HCT116 (cell line): ENCODE measurements around the gene SOBP. TPM values are rescaled to one million over a fixed set of nuclear protein-coding genes. Genes with fewer than 3 reads are reported as not detected.

Experiments used
- ATAC-seq: fragments of 200-7000 bp; cut with Tn5 transposase; 2 replicates; pipeline ENCODE4 v1.9.1; 2020; ENCODE audit warnings: mild to moderate bottlenecking, moderate library complexity
- BruUV-seq: library from RNA; stranded (reverse); fragments of 400-500 nt; replicated peaks from 2 replicates; lab custom pipeline; 2021; lab: Mats Ljungman, UMichigan
- CTCF ChIA-PET: fragments of 300-600 bp; sonication (Branson Sonifier 250); formaldehyde crosslinking; loops from one replicate; lab custom pipeline; 2021; ENCODE audit warnings: antibody characterized with exemption; lab: Charles Lee
- POLR2A ChIA-PET: fragments of 300-600, 350-600 bp; sonication (Branson Sonifier 250); formaldehyde crosslinking; loops from one replicate; lab custom pipeline; 2021; ENCODE audit warnings: antibody characterized with exemption; lab: Charles Lee
- RAD21 ChIA-PET, 2 experiments: fragments of 300-600 bp; sonication (Branson Sonifier 250); formaldehyde crosslinking; loops; one replicate each; lab custom pipeline; 2023; ENCODE audit warnings: low total read pairs in 2 of 2; ENCODE audit not compliant: uncharacterized antibody in 2 of 2, unreplicated experiment in 2 of 2, low non-redundant PET in 1 of 2; lab: Charles Lee
- DNase-seq: peaks from one replicate; pipeline ENCODE4 v3.0.0-alpha.2; 2010; ENCODE audit warnings: low read depth, low spot score
- H2AFZ ChIP-seq: fragments of 200-600 bp; shearing (Covaris generic), sonication (generic); 2 replicates; pipeline ENCODE4 v1.6.1; 2017; ENCODE audit warnings: low read depth, mixed run types, mixed read lengths, antibody characterized with exemption, low read length; ENCODE audit not compliant: poor library complexity, severe bottlenecking
- H3K27ac ChIP-seq: 2 replicates; pipeline ENCODE4 v1.5.1; 2012; ENCODE audit warnings: low read depth, low read length
- H3K27me3 ChIP-seq: fragments of 200-600 bp; sonication (generic); 2 replicates; pipeline ENCODE4 v1.6.1; 2016; ENCODE audit warnings: mixed run types, low read length, mixed read lengths; ENCODE audit not compliant: insufficient read depth
- H3K36me3 ChIP-seq, 2 experiments: fragments of 200-500 bp in 1 of 2; fragments of 200-600 bp in 1 of 2; sonication (Bioruptor generic) in 1 of 2; sonication (generic) in 1 of 2; 2 replicates each; pipeline versions ENCODE4 v1.5.1 to v1.6.1; 2014 to 2016; ENCODE audit warnings: low read length in 2 of 2, inconsistent platforms in 1 of 2, mixed read lengths in 1 of 2, mixed run types in 1 of 2; ENCODE audit not compliant: insufficient read depth in 2 of 2, control insufficient read depth in 1 of 2
- H3K4me1 ChIP-seq, 2 experiments: fragments of 200-600 bp in 1 of 2; sonication (generic) in 1 of 2; 2 replicates each; pipeline versions ENCODE4 v1.5.1 to v1.6.1; 2012 to 2017; ENCODE audit warnings: low read length in 2 of 2, inconsistent platforms in 1 of 2, mild to moderate bottlenecking in 1 of 2, mixed read lengths in 1 of 2, mixed run types in 1 of 2, moderate library complexity in 1 of 2; ENCODE audit not compliant: insufficient read depth in 2 of 2, control insufficient read depth in 1 of 2
- H3K4me2 ChIP-seq: fragments of 200-600 bp; sonication (generic); 2 replicates; pipeline ENCODE4 v1.6.1; 2017; ENCODE audit warnings: mixed run types, low read length, mixed read lengths
- H3K4me3 ChIP-seq, 2 experiments: fragments of 200-600 bp in 1 of 2; sonication (generic) in 1 of 2; replicated peaks in 1 of 2; 2 replicates each; pipeline ENCODE4 v1.5.1; 2011 to 2016; ENCODE audit warnings: low read length in 2 of 2, control low read depth in 1 of 2, low read depth in 1 of 2, mild to moderate bottlenecking in 1 of 2, mixed read lengths in 1 of 2, mixed run types in 1 of 2
- H3K79me2 ChIP-seq: fragments of 200-600 bp; sonication (generic); 2 replicates; pipeline ENCODE4 v1.6.1; 2017; ENCODE audit warnings: mild to moderate bottlenecking, mixed run types, low read length, moderate library complexity, mixed read lengths; ENCODE audit not compliant: insufficient read depth
- H3K9ac ChIP-seq: fragments of 200-600 bp; sonication (generic); 2 replicates; pipeline ENCODE4 v1.6.1; 2016; ENCODE audit warnings: low read length, mixed read lengths
- H3K9me2 ChIP-seq: fragments of 200-600 bp; sonication (generic), shearing (Covaris generic); 2 replicates; pipeline ENCODE4 v1.6.1; 2017; ENCODE audit warnings: mixed run types, mild to moderate bottlenecking, moderate library complexity; ENCODE audit not compliant: insufficient read depth
- H3K9me3 ChIP-seq, 2 experiments: fragments of 200-500 bp in 1 of 2; fragments of 200-600 bp in 1 of 2; sonication (Bioruptor generic) in 1 of 2; sonication (generic) in 1 of 2; 2 replicates each; pipeline ENCODE4 v1.6.1; 2014 to 2017; ENCODE audit warnings: low read length in 2 of 2, mixed read lengths in 2 of 2, inconsistent platforms in 1 of 2, low read depth in 1 of 2, mild to moderate bottlenecking in 1 of 2, mixed run types in 1 of 2, moderate library complexity in 1 of 2; ENCODE audit not compliant: control insufficient read depth in 1 of 2, insufficient read depth in 1 of 2
- H4K20me1 ChIP-seq: fragments of 200-600 bp; sonication (generic), shearing (Covaris generic); 2 replicates; pipeline ENCODE4 v1.6.1; 2017; ENCODE audit warnings: mixed run types, mild to moderate bottlenecking, moderate library complexity; ENCODE audit not compliant: insufficient read depth
- ATF3 ChIP-seq: IDR thresholded peaks from 2 replicates; pipeline ENCODE4 v1.6.1; 2012
- CBX3 ChIP-seq: IDR thresholded peaks from 2 replicates; pipeline ENCODE4 v1.6.1; 2012; ENCODE audit warnings: low read depth
- CEBPB ChIP-seq: IDR thresholded peaks from 2 replicates; pipeline ENCODE4 v1.6.1; 2012; ENCODE audit warnings: low read depth
- CTCF ChIP-seq, 3 experiments: fragments of 200-600 bp in 1 of 3; sonication (generic) in 1 of 3; IDR thresholded peaks in 2 of 3; conservative IDR thresholded peaks in 1 of 3; 2 replicates each; pipeline ENCODE4 v1.5.1; 2012 to 2017; ENCODE audit warnings: low read depth in 2 of 3, low read length in 2 of 3, antibody characterized with exemption in 1 of 3, borderline replicate concordance in 1 of 3, control low read depth in 1 of 3, mild to moderate bottlenecking in 1 of 3, mixed read lengths in 1 of 3, mixed run types in 1 of 3, moderate library complexity in 1 of 3; ENCODE audit not compliant: insufficient read depth in 1 of 3
- EGR1 ChIP-seq: IDR thresholded peaks from 2 replicates; pipeline ENCODE4 v1.6.1; 2012; ENCODE audit warnings: low read depth
- ELF1 ChIP-seq: IDR thresholded peaks from 2 replicates; pipeline ENCODE4 v1.6.1; 2012; ENCODE audit warnings: low read depth, borderline replicate concordance
- EZH2phosphoT487 ChIP-seq: fragments of 200-600 bp; IDR thresholded peaks from 2 replicates; pipeline ENCODE4 v1.6.1; 2018; ENCODE audit warnings: antibody characterized with exemption, borderline replicate concordance
- FOSL1 ChIP-seq: IDR thresholded peaks from 2 replicates; pipeline ENCODE4 v1.6.1; 2012; ENCODE audit warnings: low read depth
- POLR2A ChIP-seq: IDR thresholded peaks from 2 replicates; pipeline ENCODE4 v1.7.0; 2011; ENCODE audit warnings: borderline replicate concordance; ENCODE audit not compliant: insufficient read depth, insufficient read length; ENCODE audit errors: extremely low read depth
- POLR2AphosphoS5 ChIP-seq: IDR thresholded peaks from 2 replicates; pipeline ENCODE4 v1.6.1; 2011; ENCODE audit warnings: mild to moderate bottlenecking, low read depth, low read length, moderate library complexity
- RAD21 ChIP-seq: IDR thresholded peaks from 2 replicates; pipeline ENCODE4 v1.6.1; 2012; ENCODE audit warnings: low read depth, mild to moderate bottlenecking
- SIN3A ChIP-seq: IDR thresholded peaks from 2 replicates; pipeline ENCODE4 v1.6.1; 2012; ENCODE audit warnings: low read depth
- SP1 ChIP-seq: IDR thresholded peaks from 2 replicates; pipeline ENCODE4 v1.6.1; 2012; ENCODE audit warnings: low read depth
- SRF ChIP-seq: IDR thresholded peaks from 2 replicates; pipeline ENCODE4 v1.6.1; 2012; ENCODE audit warnings: low read depth
- TCF7L2 ChIP-seq: IDR thresholded peaks from 2 replicates; pipeline ENCODE4 v1.7.0; 2011; ENCODE audit warnings: borderline replicate concordance, inconsistent platforms; ENCODE audit not compliant: insufficient read depth, insufficient read length; ENCODE audit errors: extremely low read depth
- YY1 ChIP-seq: IDR thresholded peaks from 2 replicates; pipeline ENCODE4 v1.6.1; 2011; ENCODE audit warnings: low read length, low read depth, moderate library complexity, mild to moderate bottlenecking; ENCODE audit not compliant: insufficient replicate concordance; ENCODE audit errors: extremely low read depth
- ZFX ChIP-seq: fragments of 450-650 bp; IDR thresholded peaks from 2 replicates; pipeline ENCODE4 v1.6.1; 2017
- ZNF274 ChIP-seq: fragments of 200-500 bp; sonication (Bioruptor generic); IDR thresholded peaks from 2 replicates; pipeline ENCODE4 v1.6.1; 2014; ENCODE audit warnings: mild to moderate bottlenecking, low read depth, low read length, inconsistent platforms
- intact Hi-C: fragments of 100-400 bp; cut with micrococcal nuclease; formaldehyde crosslinking; loops from 2 replicates; pipeline ENCODE4 v1.10.0; 2022
- total RNA-seq: library from RNA; stranded (reverse); gene quantifications from one replicate; pipeline ENCODE4 v1.2.1, GENCODE V29; 2021; ENCODE audit not compliant: unreplicated experiment
- TF ChIP-seq, protein P1 (sequence below): IDR thresholded peaks from 2 replicates; pipeline ENCODE4 v1.6.1; 2012; ENCODE audit warnings: low read depth
- TF ChIP-seq, protein P2 (sequence below): IDR thresholded peaks from 2 replicates; pipeline ENCODE4 v1.6.1; 2012

SOBP gene
- total RNA-seq, 1 experiment from 2014 or later: 2.6 TPM

- ChIA-PET POLR2A (no interaction called here), RAD21 (no interaction called here)
- Histone ChIP-seq H3K27ac (no peak overlapping the region), H4K20me1 (no peaks in the 10 kb centered on the region), H3K9me3 (no peaks in the 10 kb centered on the region), H3K4me3 (no peak overlapping the region)
- intact Hi-C loops: no loop called here
- no peak for DNase-seq
- no TSS peak for BruUV-seq
- TF ChIP-seq EZH2phosphoT487: no peak
- no peak for TF ChIP-seq TCF7L2
- TF ChIP-seq SP1: no peak
- no peak for TF ChIP-seq CBX3
- TF ChIP-seq POLR2A: no peak
- no peak for TF ChIP-seq SRF
- no peak for TF ChIP-seq YY1
- TF ChIP-seq CEBPB: no peak
- TF ChIP-seq CTCF (IDR thresholded peaks at IDR 0.05 in 2 of 3, conservative IDR thresholded peaks at IDR 0.05 in 1 of 3; ENCODE audit: borderline replicate concordance in 1 of 3, insufficient read depth in 1 of 3, low read depth in 2 of 3, low read length in 2 of 3): no peak
- TF ChIP-seq ELF1: no peak
- no peak for TF ChIP-seq SIN3A
- TF ChIP-seq, protein P1, sequence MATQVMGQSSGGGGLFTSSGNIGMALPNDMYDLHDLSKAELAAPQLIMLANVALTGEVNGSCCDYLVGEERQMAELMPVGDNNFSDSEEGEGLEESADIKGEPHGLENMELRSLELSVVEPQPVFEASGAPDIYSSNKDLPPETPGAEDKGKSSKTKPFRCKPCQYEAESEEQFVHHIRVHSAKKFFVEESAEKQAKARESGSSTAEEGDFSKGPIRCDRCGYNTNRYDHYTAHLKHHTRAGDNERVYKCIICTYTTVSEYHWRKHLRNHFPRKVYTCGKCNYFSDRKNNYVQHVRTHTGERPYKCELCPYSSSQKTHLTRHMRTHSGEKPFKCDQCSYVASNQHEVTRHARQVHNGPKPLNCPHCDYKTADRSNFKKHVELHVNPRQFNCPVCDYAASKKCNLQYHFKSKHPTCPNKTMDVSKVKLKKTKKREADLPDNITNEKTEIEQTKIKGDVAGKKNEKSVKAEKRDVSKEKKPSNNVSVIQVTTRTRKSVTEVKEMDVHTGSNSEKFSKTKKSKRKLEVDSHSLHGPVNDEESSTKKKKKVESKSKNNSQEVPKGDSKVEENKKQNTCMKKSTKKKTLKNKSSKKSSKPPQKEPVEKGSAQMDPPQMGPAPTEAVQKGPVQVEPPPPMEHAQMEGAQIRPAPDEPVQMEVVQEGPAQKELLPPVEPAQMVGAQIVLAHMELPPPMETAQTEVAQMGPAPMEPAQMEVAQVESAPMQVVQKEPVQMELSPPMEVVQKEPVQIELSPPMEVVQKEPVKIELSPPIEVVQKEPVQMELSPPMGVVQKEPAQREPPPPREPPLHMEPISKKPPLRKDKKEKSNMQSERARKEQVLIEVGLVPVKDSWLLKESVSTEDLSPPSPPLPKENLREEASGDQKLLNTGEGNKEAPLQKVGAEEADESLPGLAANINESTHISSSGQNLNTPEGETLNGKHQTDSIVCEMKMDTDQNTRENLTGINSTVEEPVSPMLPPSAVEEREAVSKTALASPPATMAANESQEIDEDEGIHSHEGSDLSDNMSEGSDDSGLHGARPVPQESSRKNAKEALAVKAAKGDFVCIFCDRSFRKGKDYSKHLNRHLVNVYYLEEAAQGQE: no peak
- TF ChIP-seq ZNF274: no peak
- TF ChIP-seq RAD21: no peak
- TF ChIP-seq ATF3: no peak
- TF ChIP-seq, protein P2, sequence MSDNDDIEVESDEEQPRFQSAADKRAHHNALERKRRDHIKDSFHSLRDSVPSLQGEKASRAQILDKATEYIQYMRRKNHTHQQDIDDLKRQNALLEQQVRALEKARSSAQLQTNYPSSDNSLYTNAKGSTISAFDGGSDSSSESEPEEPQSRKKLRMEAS: no peak
- TF ChIP-seq POLR2AphosphoS5: no peak
- TF ChIP-seq FOSL1: no peak
- no peak for TF ChIP-seq ZFX
- TF ChIP-seq EGR1: no peak
- TF ChIP-seq, all 23 proteins: peak for 0
- Histone ChIP-seq H2AFZ (no peak overlapping the region), H3K36me3 (no peaks in the 10 kb centered on the region), H3K9me2 (no peaks in the 10 kb centered on the region; the same call in 1 of the 2 replicates), H3K9ac (no peak overlapping the region), H3K4me2 (no peak overlapping the region), H3K27me3 (no peaks in the 10 kb centered on the region), H3K79me2 (no peaks in the 10 kb centered on the region), H3K4me1 (no peaks in the 10 kb centered on the region)
- CTCF ChIA-PET: no interaction called here
- no peak for ATAC-seq
These were observed 192.8 kb downstream of the SOBP start for GRCh38 chr6:107682721-107683120.
